D341Med (cell line): ENCODE results near the gene TMEM234.
"Not testable (repeated sequence)": the region's sequence is repeated elsewhere in the genome, so short reads cannot be mapped to it uniquely, and the experiment has no call there.

Experiments used
- DNase-seq: peaks from one replicate; pipeline ENCODE4 v3.0.0; 2012; ENCODE audit warnings: low spot score

Gene TMEM234

GRCh38 chr1:32221980-32222755 lies at the start of gene TMEM234, which contains the start of gene EIF3I:
Gene TMEM234, minus strand, starts transcription at chr1:32222353. Its CDS starts 31 bp downstream, at chr1:32222322.
Gene EIF3I, plus strand, starts transcription at chr1:32222407. Its CDS starts 35 bp downstream, at chr1:32222442.
- peak; percentile 94 for DNase-seq

DNA sequence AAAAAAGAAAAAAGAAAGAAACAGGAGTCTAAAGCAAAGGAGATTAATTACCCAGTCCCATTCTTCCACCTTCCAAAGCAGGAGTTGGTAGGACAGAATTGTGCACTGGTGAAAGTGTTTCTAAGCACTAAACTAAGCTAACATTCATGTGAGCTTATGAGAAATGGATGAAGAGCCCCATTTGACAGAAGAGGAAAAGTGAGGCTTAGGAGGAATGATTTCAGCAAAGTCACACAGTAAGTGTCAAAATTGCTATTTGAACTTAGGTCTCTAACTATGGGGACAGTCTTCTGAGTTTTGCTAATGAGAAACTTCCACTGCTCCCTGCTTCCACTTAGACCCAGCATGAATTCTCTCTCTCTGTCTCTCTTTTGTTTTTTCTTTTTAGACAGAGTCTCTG lies 47.6 kb upstream of the TMEM234 start:
- no peak for DNase-seq

- DNase-seq, result no peak
Observed at GRCh38 chr1:32266921-32267591, 44.9 kb upstream of the TMEM234 start.

DNA sequence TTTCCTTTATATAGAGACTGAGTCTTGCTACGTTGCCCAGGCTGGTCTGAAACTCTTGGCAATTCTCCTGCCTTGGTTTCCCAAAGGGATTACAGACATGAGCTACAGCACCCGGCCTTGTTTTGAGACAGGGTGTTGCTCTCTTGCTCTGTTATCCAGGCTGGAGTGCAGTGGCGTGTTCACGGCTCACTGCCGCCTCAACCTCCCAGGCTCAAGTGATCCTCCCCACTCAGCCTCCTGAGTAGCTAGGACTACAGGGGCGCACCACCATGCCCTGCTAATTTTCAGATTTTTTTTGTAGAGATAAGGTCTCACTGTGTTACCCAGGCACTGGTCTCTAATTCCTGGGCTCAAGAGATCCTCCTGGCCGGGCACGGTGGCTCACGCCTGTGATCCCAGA lies 43.7 kb upstream of the TMEM234 start:
- DNase-seq, result no peak

GRCh38 chr1:32263744-32264143 lies 41.6 kb upstream of the TMEM234 start:
- DNase-seq, result no peak

DNA sequence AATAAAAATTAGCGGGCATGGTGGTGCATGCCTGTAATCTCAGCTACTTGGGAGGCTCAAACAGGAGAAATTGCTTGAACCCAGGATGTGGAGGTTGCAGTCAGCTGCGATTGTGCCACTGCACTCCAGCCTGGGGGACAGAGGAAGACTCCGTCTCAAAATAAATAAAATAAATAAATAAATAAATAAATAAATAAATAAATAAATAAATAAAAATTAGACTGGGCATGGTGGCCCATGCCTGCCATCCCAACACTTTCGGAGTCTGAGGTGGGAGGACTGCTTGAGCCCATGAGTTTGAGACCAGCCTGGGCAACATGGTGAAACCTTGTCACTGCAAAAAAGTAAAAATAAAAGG lies 41.1 kb upstream of the TMEM234 start:
- not testable (repeated sequence) for DNase-seq

- DNase-seq, result no peak
Observed at GRCh38 chr1:32257227-32257508, 35.0 kb upstream of the TMEM234 start.

GRCh38 chr1:32256473-32257226 lies 34.5 kb upstream of the TMEM234 start:
- DNase-seq, result no peak

- DNase-seq, result no peak
Observed at GRCh38 chr1:32255072-32256071, 33.2 kb upstream of the TMEM234 start.

GRCh38 chr1:32250893-32251716 lies 29.0 kb upstream of the TMEM234 start, which contains the start of gene LCK:
Gene LCK, plus strand, starts transcription at chr1:32251265. Its CDS starts 23,065 bp downstream, at chr1:32274330.
- no peak for DNase-seq

GRCh38 chr1:32249831-32250525 lies 27.8 kb upstream of the TMEM234 start:
- no peak for DNase-seq

- peak; percentile 75 for DNase-seq
Observed at GRCh38 chr1:32247983-32248889, 26.1 kb upstream of the TMEM234 start.

GRCh38 chr1:32247452-32247851 lies 25.3 kb upstream of the TMEM234 start:
- no peak for DNase-seq

DNA sequence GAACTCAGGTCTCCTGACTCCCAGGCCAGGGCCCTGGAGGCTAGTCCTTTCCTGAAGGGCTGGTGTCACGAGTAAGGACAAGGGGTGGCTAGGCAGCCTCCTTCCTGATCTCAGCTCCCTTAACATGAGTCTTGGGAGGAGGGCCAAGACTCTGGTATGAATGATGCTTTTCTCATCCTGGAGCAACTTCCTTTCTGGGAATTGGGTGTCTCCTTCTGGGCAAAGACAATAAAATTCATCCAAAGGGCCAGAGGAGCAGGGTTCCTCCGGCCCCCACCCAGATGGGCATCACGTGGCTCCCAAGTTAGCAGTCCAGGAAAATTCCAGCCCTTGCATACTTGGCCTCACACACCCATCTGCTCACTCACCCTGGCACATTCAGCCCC lies 24.7 kb upstream of the TMEM234 start, which contains the start of gene FAM167B:
Gene FAM167B, plus strand, starts transcription at position 335 of the 386 bp plus-strand sequence. CDS start 200 bp downstream, outside the sequence.
- no peak for DNase-seq

DNA sequence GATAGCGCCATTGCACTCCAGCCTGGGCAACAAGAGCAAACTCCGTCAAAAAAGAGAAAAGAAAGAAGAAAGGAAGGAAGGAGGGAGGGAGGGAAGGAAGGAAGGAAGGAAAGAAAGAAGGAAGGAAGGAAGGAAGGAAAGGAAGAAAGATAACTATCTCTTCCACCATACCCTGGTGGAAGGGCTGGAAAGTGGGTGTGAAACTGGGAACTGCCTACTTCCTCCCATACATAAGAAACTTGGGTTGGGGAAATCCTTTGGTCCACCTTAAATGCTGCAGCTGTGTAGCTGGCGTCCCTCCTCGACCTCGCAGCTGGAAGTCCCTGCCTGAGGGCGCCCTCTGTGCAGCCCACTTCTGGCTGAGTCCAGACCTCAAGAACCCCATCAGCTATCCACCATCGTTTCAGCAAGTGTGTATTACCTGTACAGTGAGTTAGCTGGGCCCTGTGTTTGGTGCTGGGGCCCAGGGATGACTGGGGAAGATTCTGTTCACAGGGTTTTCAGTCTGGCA lies 20.2 kb upstream of the TMEM234 start:
- DNase-seq, result no peak

DNA sequence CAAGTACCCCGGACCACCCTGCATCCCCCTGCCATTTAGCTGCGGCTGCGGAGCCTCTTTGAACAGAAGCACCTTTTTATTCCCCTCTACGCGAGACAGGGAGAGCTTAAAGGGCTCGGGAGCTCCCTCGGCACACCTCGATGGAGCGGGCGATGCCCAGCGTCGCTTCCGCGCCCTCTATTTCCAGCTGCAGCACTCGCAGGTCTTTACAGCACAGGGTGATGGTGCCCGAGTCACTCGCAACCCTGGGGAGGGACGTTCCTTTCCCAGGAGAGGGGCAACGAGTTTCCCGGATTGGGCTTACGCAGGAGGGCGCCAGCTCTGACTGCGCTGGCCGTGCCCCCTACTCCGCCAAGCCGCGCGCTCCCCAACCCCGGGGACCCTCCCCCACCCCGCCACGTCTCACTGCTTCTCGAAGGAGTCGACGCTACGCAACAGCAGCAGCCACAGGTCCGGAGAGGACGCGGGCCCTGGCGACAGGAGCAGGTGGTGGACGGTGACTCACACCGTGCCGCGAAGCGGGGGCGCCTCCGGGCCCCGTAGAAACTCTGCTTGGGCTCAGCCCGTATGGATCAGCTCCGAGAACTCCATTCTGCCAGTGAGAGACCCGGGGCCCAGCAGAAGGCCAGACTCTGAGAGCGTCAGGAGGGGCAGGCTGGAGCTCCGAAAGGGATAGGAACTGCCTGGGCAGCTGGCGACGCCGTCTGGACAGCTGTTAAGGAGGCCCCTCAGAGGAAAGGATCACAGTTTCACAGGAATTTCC lies 19.0 kb upstream of the TMEM234 start:
- peak; percentile 66 for DNase-seq

- peak; percentile 76 for DNase-seq
Observed at GRCh38 chr1:32240140-32240951, 18.2 kb upstream of the TMEM234 start.
